Prostate gland (tissue), 2 donors: ENCODE results near the gene NHSL2. TPM values are rescaled to one million over a fixed set of nuclear protein-coding genes. Genes with fewer than 3 reads are reported as not detected.

Source experiments
- DNase-seq: peaks from one replicate; pipeline ENCODE4 v3.0.0-alpha.2; 2019; ENCODE audit warnings: low spot score
- H3K27ac ChIP-seq, 2 donors: fragments of 200-600 bp; sonication (generic); 2 replicates each; pipeline ENCODE4 v1.5.1; 2017 to 2019
- H3K27me3 ChIP-seq: fragments of 200-600 bp; sonication (generic); replicated peaks from 2 replicates; pipeline ENCODE4 v1.5.1; 2019; ENCODE audit not compliant: insufficient read depth
- H3K36me3 ChIP-seq, 2 donors: fragments of 200-600 bp; sonication (generic); 1 replicate in 1 of 2; 2 replicates in 1 of 2; pipeline versions ENCODE4 v1.5.1 to v1.8.1; 2017 to 2019
- H3K4me1 ChIP-seq: fragments of 200-600 bp; sonication (generic); replicated peaks from 2 replicates; pipeline ENCODE4 v1.5.1; 2019
- H3K4me3 ChIP-seq, 2 donors: fragments of 200-600 bp; sonication (generic); 2 replicates each; pipeline ENCODE4 v1.5.1; 2017 to 2019
- H3K9me3 ChIP-seq: fragments of 200-600 bp; sonication (generic); 2 replicates; pipeline ENCODE4 v1.5.1; 2017
- CTCF ChIP-seq, 4 experiments: fragments of 200-600 bp in 2 of 4; fragments of 450-650 bp in 2 of 4; sonication (generic) in 2 of 4; IDR thresholded peaks; 1 replicate in 3 of 4; 2 replicates in 1 of 4; pipeline ENCODE4 v1.5.1; 2016 to 2019; ENCODE audit warnings: antibody characterized with exemption in 4 of 4, mild to moderate bottlenecking in 2 of 4, moderate library complexity in 2 of 4
- POLR2A ChIP-seq: fragments of 450-650 bp; IDR thresholded peaks from one replicate; pipeline ENCODE4 v1.6.1; 2016; ENCODE audit warnings: antibody characterized with exemption, mild to moderate bottlenecking
- POLR2AphosphoS5 ChIP-seq: sonication (generic); formaldehyde crosslinking; IDR thresholded peaks from one replicate; pipeline ENCODE4 v1.6.1; 2017; ENCODE audit warnings: antibody characterized with exemption
- WGBS: methylation state at CpG from one replicate; pipeline ENCODE4 v1.1.5; 2018; 5-methylcytosine and 5-hydroxymethylcytosine counted together
- intact Hi-C: fragments of 100-400 bp; cut with DNase I; formaldehyde crosslinking; loops from one replicate; pipeline ENCODE4 v1.14.2; 2022
- total RNA-seq, 2 donors: library from RNA; depleted of rRNA; stranded (reverse); fragments of >200 nt; gene quantifications; one replicate each; pipeline ENCODE4 v1.1.0, GENCODE V29; 2016

Gene NHSL2
- total RNA-seq, 2 donors from 2014 or later = 4.2 to 28.2 TPM

GRCh38 chrX:71930298-71930697 lies 19.7 kb downstream of the NHSL2 start:
- Histone ChIP-seq H3K27me3 (no peaks in the 10 kb centered on the region), H3K27ac (no peak overlapping the region), H3K9me3 (no peaks in the 10 kb centered on the region), H3K4me3 (no peak overlapping the region), H3K36me3 (no peaks in the 10 kb centered on the region), H3K4me1 (no peaks in the 10 kb centered on the region)
- 93% methylated on average over 1 of the region's 1 CpG for WGBS
- DNase-seq = no peak
- no peak for TF ChIP-seq POLR2AphosphoS5
- no peak for TF ChIP-seq CTCF (IDR thresholded peaks at IDR 0.05)
- TF ChIP-seq POLR2A = no peak
- intact Hi-C loops = no loop called here

- no peak for DNase-seq
- intact Hi-C loops = no loop called here
- TF ChIP-seq CTCF (IDR thresholded peaks at IDR 0.05) = no peak
- TF ChIP-seq POLR2A = no peak
- TF ChIP-seq POLR2AphosphoS5 = no peak
- no peaks in the 10 kb centered on the region for H3K36me3 ChIP-seq
- no peak overlapping the region for H3K4me3 ChIP-seq
- H3K4me1 ChIP-seq = no peaks in the 10 kb centered on the region
- no peaks in the 10 kb centered on the region for H3K27me3 ChIP-seq
- no peak overlapping the region for H3K27ac ChIP-seq
- H3K9me3 ChIP-seq = no peaks in the 10 kb centered on the region
- WGBS = 38% methylated on average over 3 of the region's 3 CpGs
These were observed 24.8 kb downstream of the NHSL2 start for GRCh38 chrX:71935476-71935875.

- intact Hi-C loops = no loop called here
- no peak overlapping the region for H3K4me3 ChIP-seq
- H3K4me1 ChIP-seq = no peaks in the 10 kb centered on the region
- WGBS = 67% methylated on average over 1 of the region's 1 CpG
- no peaks in the 10 kb centered on the region for H3K9me3 ChIP-seq
- DNase-seq = no peak
- H3K27me3 ChIP-seq = no peaks in the 10 kb centered on the region
- H3K36me3 ChIP-seq = no peaks in the 10 kb centered on the region
- no peak overlapping the region for H3K27ac ChIP-seq
- no peak for TF ChIP-seq POLR2AphosphoS5
- TF ChIP-seq POLR2A = no peak
- no peak for TF ChIP-seq CTCF (IDR thresholded peaks at IDR 0.05)
These were observed 26.0 kb downstream of the NHSL2 start for GRCh38 chrX:71936632-71937031.

GRCh38 chrX:71938371-71938770 lies 27.7 kb downstream of the NHSL2 start:
- Histone ChIP-seq H3K9me3 (no peaks in the 10 kb centered on the region), H3K4me1 (no peaks in the 10 kb centered on the region), H3K27ac (no peak overlapping the region), H3K27me3 (no peaks in the 10 kb centered on the region), H3K4me3 (no peak overlapping the region), H3K36me3 (no peaks in the 10 kb centered on the region)
- no peak for TF ChIP-seq CTCF (IDR thresholded peaks at IDR 0.05)
- DNase-seq = no peak
- intact Hi-C loops = no loop called here
- WGBS = 73% methylated on average over 5 of the region's 5 CpGs

- intact Hi-C loops = no loop called here
- DNase-seq = no peak
- TF ChIP-seq POLR2AphosphoS5 (no peak), CTCF (IDR thresholded peaks at IDR 0.05) (no peak), POLR2A (no peak)
- no peaks in the 10 kb centered on the region for H3K9me3 ChIP-seq
- H3K36me3 ChIP-seq = no peaks in the 10 kb centered on the region
- no CpG with 5 or more reads among the region's 1 CpG for WGBS
- no peak overlapping the region for H3K4me3 ChIP-seq
- H3K27ac ChIP-seq = no peak overlapping the region
- H3K4me1 ChIP-seq = no peaks in the 10 kb centered on the region
- no peaks in the 10 kb centered on the region for H3K27me3 ChIP-seq
These were observed 30.5 kb downstream of the NHSL2 start for GRCh38 chrX:71941145-71941544.
